ENCODE results near the gene HES1.

HES1 gene

GRCh38 chr3:194167480-194168282 lies 31.7 kb downstream of the HES1 start:
- DNase-seq (ENCODE audit: low read depth) = no peak

GRCh38 chr3:194168994-194169393 lies 33.0 kb downstream of the HES1 start:
- no peak for DNase-seq (ENCODE audit: low read depth)

GRCh38 chr3:194169595-194169994 lies 33.6 kb downstream of the HES1 start:
- DNase-seq (ENCODE audit: low read depth) = no peak

- no peak for DNase-seq (ENCODE audit: low read depth)
Measured at GRCh38 chr3:194170793-194171192, 34.8 kb downstream of the HES1 start.

- no peak for DNase-seq (ENCODE audit: low read depth)
Measured at GRCh38 chr3:194174406-194174805, 38.5 kb downstream of the HES1 start.

GRCh38 chr3:194174980-194175379 lies 39.0 kb downstream of the HES1 start:
- no peak for DNase-seq (ENCODE audit: low read depth)

GRCh38 chr3:194176274-194176991 lies 40.5 kb downstream of the HES1 start:
- no peak for DNase-seq (ENCODE audit: low read depth)

GRCh38 chr3:194177141-194177540 lies 41.2 kb downstream of the HES1 start:
- no peak for DNase-seq (ENCODE audit: low read depth)

- DNase-seq (ENCODE audit: low read depth) = no peak
Measured at GRCh38 chr3:194178128-194178527, 42.2 kb downstream of the HES1 start.

GRCh38 chr3:194178669-194179068 lies 42.7 kb downstream of the HES1 start:
- no peak for DNase-seq (ENCODE audit: low read depth)

- DNase-seq (ENCODE audit: low read depth) = no peak
Measured at GRCh38 chr3:194180570-194180969, 44.6 kb downstream of the HES1 start.

GRCh38 chr3:194181612-194182529 lies 45.9 kb downstream of the HES1 start:
- no peak for DNase-seq (ENCODE audit: low read depth)

- no peak for DNase-seq (ENCODE audit: low read depth)
Measured at GRCh38 chr3:194183271-194183670, 47.3 kb downstream of the HES1 start.

GRCh38 chr3:194184265-194184751 lies 48.4 kb downstream of the HES1 start:
- no peak for DNase-seq (ENCODE audit: low read depth)

GRCh38 chr3:194184801-194185200 lies 48.9 kb downstream of the HES1 start:
- no peak for DNase-seq (ENCODE audit: low read depth)

- no peak for DNase-seq (ENCODE audit: low read depth)
Measured at GRCh38 chr3:194185221-194185620, 49.3 kb downstream of the HES1 start.

GRCh38 chr3:194187233-194187944 lies 51.4 kb downstream of the HES1 start:
- DNase-seq (ENCODE audit: low read depth) = no peak

All from T-helper 22 cell (primary cell).